ENCODE measurements around the gene NOP58. TPM values are rescaled to one million over a fixed set of nuclear protein-coding genes. Genes with fewer than 3 reads are reported as not detected.
"Not testable (repeated sequence)": the region's sequence is repeated elsewhere in the genome, so short reads cannot be mapped to it uniquely, and the experiment has no call there.

The NOP58 gene
- total RNA-seq, 1 experiment from 2014 or later: 136 TPM

GRCh38 chr2:202317080-202317857 lies 51.7 kb downstream of the NOP58 start:
- Histone ChIP-seq H3K9ac (ENCODE audit: low read length) (no peak overlapping the region), H3K9me3 (ENCODE audit: control insufficient read depth in 1 of 2, insufficient read depth in 1 of 2, low read depth in 1 of 2, low read length in 2 of 2) (no peaks in the 10 kb centered on the region), H3K79me2 (ENCODE audit: insufficient read depth, low read length) (no peaks in the 10 kb centered on the region), H3K4me3 (replicated peaks in 1 of 2; ENCODE audit: low read depth in 1 of 2, low read length in 2 of 2) (no peak overlapping the region), H2AFZ (ENCODE audit: low read depth, low read length, poor library complexity, severe bottlenecking) (no peak overlapping the region), H3K27me3 (ENCODE audit: insufficient read depth, low read length) (no peaks in the 10 kb centered on the region), H3K9me2 (ENCODE audit: insufficient read depth) (no peaks in the 10 kb centered on the region), H4K20me1 (ENCODE audit: insufficient read depth) (no peaks in the 10 kb centered on the region), H3K4me1 (ENCODE audit: control insufficient read depth in 1 of 2, insufficient read depth in 2 of 2, low read length in 2 of 2) (peaks cover 13 to 15% of the 10 kb centered on the region in 2 experiments), H3K36me3 (ENCODE audit: control insufficient read depth in 1 of 2, insufficient read depth in 2 of 2, low read length in 2 of 2) (no peaks in the 10 kb centered on the region), H3K27ac (ENCODE audit: low read depth, low read length) (no peak overlapping the region), H3K4me2 (ENCODE audit: low read length) (peak overlapping the region; percentile 32)
- CTCF ChIA-PET: no interaction called here
- intact Hi-C loops (cut with micrococcal nuclease): no loop called here
- RAD21 ChIA-PET (ENCODE audit: low non-redundant PET in 1 of 2, low total read pairs in 2 of 2, uncharacterized antibody in 2 of 2, unreplicated experiment in 2 of 2): interaction anchor here in 1 of 2 experiments (0.6 kb wide), 1 partner anchor 47 kb away, joined by 3 read pairs; no protein-coding TSS in a partner anchor
- TF ChIP-seq JUND (IDR thresholded peaks at IDR 0.05) (no peak), SIN3A (IDR thresholded peaks at IDR 0.05; ENCODE audit: low read depth) (no peak), SP1 (IDR thresholded peaks at IDR 0.05; ENCODE audit: low read depth) (peak; percentile 40; the same call in 1 of the 2 replicates), CBX3 (IDR thresholded peaks at IDR 0.05; ENCODE audit: low read depth) (no peak), EZH2phosphoT487 (IDR thresholded peaks at IDR 0.05; ENCODE audit: borderline replicate concordance) (no peak), RAD21 (IDR thresholded peaks at IDR 0.05; ENCODE audit: low read depth) (peak; percentile 9; the same call in 1 of the 2 replicates), YY1 (IDR thresholded peaks at IDR 0.05; ENCODE audit: extremely low read depth, insufficient replicate concordance, low read depth, low read length) (no peak), ELF1 (IDR thresholded peaks at IDR 0.05; ENCODE audit: borderline replicate concordance, low read depth) (no peak), SRF (IDR thresholded peaks at IDR 0.05; ENCODE audit: low read depth) (no peak), TCF7L2 (IDR thresholded peaks at IDR 0.05; ENCODE audit: borderline replicate concordance, extremely low read depth, insufficient read depth, insufficient read length) (no peak), POLR2A (IDR thresholded peaks at IDR 0.05; ENCODE audit: borderline replicate concordance, extremely low read depth, insufficient read depth, insufficient read length) (no peak), FOSL1 (IDR thresholded peaks at IDR 0.05; ENCODE audit: low read depth) (no peak), ZFX (IDR thresholded peaks at IDR 0.05) (no peak)
- TF ChIP-seq, protein P1, sequence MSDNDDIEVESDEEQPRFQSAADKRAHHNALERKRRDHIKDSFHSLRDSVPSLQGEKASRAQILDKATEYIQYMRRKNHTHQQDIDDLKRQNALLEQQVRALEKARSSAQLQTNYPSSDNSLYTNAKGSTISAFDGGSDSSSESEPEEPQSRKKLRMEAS (IDR thresholded peaks at IDR 0.05): no peak
- no TSS peak for BruUV-seq (replicated peaks)
- POLR2A ChIA-PET: no interaction called here
- peak; percentile 15 for DNase-seq (ENCODE audit: low read depth, low spot score)
- peak; percentile 57 for ATAC-seq

- H3K36me3 ChIP-seq (ENCODE audit: control insufficient read depth in 1 of 2, insufficient read depth in 2 of 2, low read length in 2 of 2); DNase-seq (ENCODE audit: low read depth, low spot score); H3K79me2 ChIP-seq (ENCODE audit: insufficient read depth, low read length); H3K4me2 ChIP-seq (ENCODE audit: low read length); H4K20me1 ChIP-seq (ENCODE audit: insufficient read depth); H3K27me3 ChIP-seq (ENCODE audit: insufficient read depth, low read length); H2AFZ ChIP-seq (ENCODE audit: low read depth, low read length, poor library complexity, severe bottlenecking); BruUV-seq (replicated peaks); H3K4me3 ChIP-seq (replicated peaks in 1 of 2; ENCODE audit: low read depth in 1 of 2, low read length in 2 of 2); H3K9me3 ChIP-seq (ENCODE audit: control insufficient read depth in 1 of 2, insufficient read depth in 1 of 2, low read depth in 1 of 2, low read length in 2 of 2); intact Hi-C loops (cut with micrococcal nuclease); H3K9me2 ChIP-seq (ENCODE audit: insufficient read depth); RAD21 ChIA-PET (ENCODE audit: low non-redundant PET in 1 of 2, low total read pairs in 2 of 2, uncharacterized antibody in 2 of 2, unreplicated experiment in 2 of 2); ATAC-seq; H3K27ac ChIP-seq (ENCODE audit: low read depth, low read length); H3K9ac ChIP-seq (ENCODE audit: low read length); CTCF ChIA-PET; POLR2A ChIA-PET: not testable (repeated sequence)
- H3K4me1 ChIP-seq (ENCODE audit: control insufficient read depth in 1 of 2, insufficient read depth in 2 of 2, low read length in 2 of 2): peaks cover 13 to 15% of the 10 kb centered on the region in 2 experiments
Measured at GRCh38 chr2:202320362-202320761, 54.8 kb downstream of the NOP58 start.

Measured in HCT116 (cell line).